GM10266 (cell line): Measurements from ENCODE around the gene CTNND1.

Experiments used
- DNase-seq: peaks from one replicate; pipeline ENCODE4 v3.0.0; 2012; ENCODE audit errors: extremely low spot score
- TF ChIP-seq, protein P1 (sequence below): IDR thresholded peaks from 2 replicates; pipeline ENCODE4 v1.5.1; 2012; ENCODE audit warnings: mild to moderate bottlenecking, low read depth; ENCODE audit not compliant: control insufficient read depth, insufficient read depth; ENCODE audit errors: missing control alignments

CTNND1 gene

GRCh38 chr11:57802411-57802810, 40.8 kb downstream of the CTNND1 start:
- TF ChIP-seq, protein P1, sequence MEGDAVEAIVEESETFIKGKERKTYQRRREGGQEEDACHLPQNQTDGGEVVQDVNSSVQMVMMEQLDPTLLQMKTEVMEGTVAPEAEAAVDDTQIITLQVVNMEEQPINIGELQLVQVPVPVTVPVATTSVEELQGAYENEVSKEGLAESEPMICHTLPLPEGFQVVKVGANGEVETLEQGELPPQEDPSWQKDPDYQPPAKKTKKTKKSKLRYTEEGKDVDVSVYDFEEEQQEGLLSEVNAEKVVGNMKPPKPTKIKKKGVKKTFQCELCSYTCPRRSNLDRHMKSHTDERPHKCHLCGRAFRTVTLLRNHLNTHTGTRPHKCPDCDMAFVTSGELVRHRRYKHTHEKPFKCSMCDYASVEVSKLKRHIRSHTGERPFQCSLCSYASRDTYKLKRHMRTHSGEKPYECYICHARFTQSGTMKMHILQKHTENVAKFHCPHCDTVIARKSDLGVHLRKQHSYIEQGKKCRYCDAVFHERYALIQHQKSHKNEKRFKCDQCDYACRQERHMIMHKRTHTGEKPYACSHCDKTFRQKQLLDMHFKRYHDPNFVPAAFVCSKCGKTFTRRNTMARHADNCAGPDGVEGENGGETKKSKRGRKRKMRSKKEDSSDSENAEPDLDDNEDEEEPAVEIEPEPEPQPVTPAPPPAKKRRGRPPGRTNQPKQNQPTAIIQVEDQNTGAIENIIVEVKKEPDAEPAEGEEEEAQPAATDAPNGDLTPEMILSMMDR = no peak
- no peak for DNase-seq

- TF ChIP-seq, protein P1 = no peak
- no peak for DNase-seq
These were observed 42.9 kb downstream of the CTNND1 start for GRCh38 chr11:57804466-57804865.

DNA sequence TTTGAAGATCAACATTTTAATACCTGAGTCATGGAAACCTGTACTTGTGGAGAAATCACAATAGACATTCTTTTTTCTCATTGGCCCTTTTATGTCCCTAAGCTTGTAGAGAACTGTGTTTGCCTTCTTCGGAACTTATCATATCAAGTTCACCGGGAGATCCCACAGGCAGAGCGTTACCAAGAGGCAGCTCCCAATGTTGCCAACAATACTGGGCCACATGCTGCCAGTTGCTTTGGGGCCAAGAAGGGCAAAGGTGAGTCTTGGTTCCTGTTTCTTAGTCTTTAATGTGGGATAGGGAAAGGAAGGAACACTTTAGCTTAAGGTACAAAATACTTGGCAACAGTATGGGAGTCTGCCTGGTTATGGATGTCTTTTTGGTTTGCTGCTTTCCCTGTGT, 44.2 kb downstream of the CTNND1 start:
- TF ChIP-seq, protein P1 = no peak
- DNase-seq = no peak

- no peak for DNase-seq
- TF ChIP-seq, protein P1 = no peak
These were observed 51.0 kb downstream of the CTNND1 start for GRCh38 chr11:57812634-57813033.

DNA sequence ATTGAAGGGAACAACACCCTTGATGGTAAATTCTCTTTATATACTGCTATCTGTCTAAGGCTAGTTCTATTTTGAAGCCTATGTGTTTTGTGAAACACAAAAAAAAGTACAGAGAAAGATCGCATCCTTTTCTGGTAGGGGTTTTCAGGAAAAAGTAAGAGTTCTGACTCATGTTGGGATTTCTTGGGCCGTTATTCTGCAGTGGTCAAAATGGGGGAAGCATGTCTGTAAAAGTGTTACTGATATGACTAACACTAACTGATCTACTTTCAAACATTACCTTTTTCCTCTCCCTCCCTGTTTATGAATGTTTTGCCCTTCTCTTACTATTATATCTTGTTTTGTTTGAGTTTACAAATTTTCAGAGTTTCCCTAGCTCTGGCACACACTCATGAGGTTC, 53.9 kb downstream of the CTNND1 start:
- DNase-seq = peak; percentile 21
- TF ChIP-seq, protein P1 = no peak

- TF ChIP-seq, protein P1 = no peak
- no peak for DNase-seq
These were observed 54.3 kb downstream of the CTNND1 start for GRCh38 chr11:57815877-57816276.

GRCh38 chr11:57818812-57819211, 57.2 kb downstream of the CTNND1 start:
- TF ChIP-seq, protein P1 = no peak
- no peak for DNase-seq
